Ishikawa (cell line): Measurements from ENCODE around the gene DGKA.
A peak's percentile ranks its signal among the peaks of the same experiment; 100 is the strongest.

ENCODE experiments used
- CEBPB ChIP-seq: IDR thresholded peaks from 2 replicates; pipeline ENCODE4 v1.6.1; 2012
- CREB1 ChIP-seq: IDR thresholded peaks from 2 replicates; pipeline ENCODE4 v1.6.1; 2012; ENCODE audit warnings: low read depth
- EGR1 ChIP-seq: IDR thresholded peaks from 2 replicates; pipeline ENCODE4 v1.6.1; 2012
- EP300 ChIP-seq: IDR thresholded peaks from 2 replicates; pipeline ENCODE4 v1.6.1; 2012; ENCODE audit warnings: borderline replicate concordance
- FOXM1 ChIP-seq: IDR thresholded peaks from 2 replicates; pipeline ENCODE4 v1.6.1; 2012; ENCODE audit warnings: low read depth, borderline replicate concordance
- MAX ChIP-seq: IDR thresholded peaks from 2 replicates; pipeline ENCODE4 v1.6.1; 2012
- NFIC ChIP-seq: IDR thresholded peaks from 2 replicates; pipeline ENCODE4 v1.6.1; 2012
- RAD21 ChIP-seq: IDR thresholded peaks from 2 replicates; pipeline ENCODE4 v1.6.1; 2012; ENCODE audit warnings: low read depth
- REST ChIP-seq: IDR thresholded peaks from 2 replicates; pipeline ENCODE4 v1.6.1; 2012; ENCODE audit warnings: low read depth, mild to moderate bottlenecking
- TAF1 ChIP-seq: IDR thresholded peaks from 2 replicates; pipeline ENCODE4 v1.6.1; 2012; ENCODE audit warnings: low read depth, mild to moderate bottlenecking
- TCF12 ChIP-seq: IDR thresholded peaks from 2 replicates; pipeline ENCODE4 v1.6.1; 2012; ENCODE audit warnings: low read depth
- TEAD4 ChIP-seq: IDR thresholded peaks from 2 replicates; pipeline ENCODE4 v1.6.1; 2012
- USF1 ChIP-seq: IDR thresholded peaks from 2 replicates; pipeline ENCODE4 v1.6.1; 2012
- YY1 ChIP-seq: IDR thresholded peaks from 2 replicates; pipeline ENCODE4 v1.6.1; 2012; ENCODE audit warnings: low read depth
- ZBTB7A ChIP-seq: IDR thresholded peaks from 2 replicates; pipeline ENCODE4 v1.6.1; 2012; ENCODE audit warnings: low read depth

DGKA gene

GRCh38 chr12:55940065-55940732, 9.2 kb downstream of the DGKA start:
- no peak for TF ChIP-seq FOXM1
- peak; percentile 39; the same call in 1 of the 2 replicates for TF ChIP-seq TAF1
- TF ChIP-seq ZBTB7A, result no peak
- 0 out of 2 replicates have a peak, but pooled peaks have one; percentile 41 for TF ChIP-seq YY1
- TF ChIP-seq NFIC, result peak; percentile 50
- no peak for TF ChIP-seq TEAD4
- peak; percentile 37; the same call in 1 of the 2 replicates for TF ChIP-seq EP300
- no peak for TF ChIP-seq TCF12
- TF ChIP-seq RAD21, result peak; percentile 92
- no peak for TF ChIP-seq USF1
- no peak for TF ChIP-seq EGR1
- TF ChIP-seq REST, result no peak
- no peak for TF ChIP-seq CEBPB
- no peak for TF ChIP-seq CREB1
- peak; percentile 84 for TF ChIP-seq MAX

- TF ChIP-seq REST, result no peak
These were observed 11.1 kb downstream of the DGKA start for GRCh38 chr12:55942055-55942454.

- TF ChIP-seq TAF1 (no peak), TCF12 (no peak), USF1 (no peak), REST (no peak), NFIC (no peak)
These were observed 11.7 kb downstream of the DGKA start for GRCh38 chr12:55942577-55943136.

- TF ChIP-seq RAD21, result no peak
These were observed 15.6 kb downstream of the DGKA start for GRCh38 chr12:55946553-55946952.

- TF ChIP-seq RAD21, result no peak
These were observed 24.4 kb downstream of the DGKA start for GRCh38 chr12:55955344-55955743.

- TF ChIP-seq ZBTB7A, result no peak
- TF ChIP-seq YY1, result no peak
- peak; percentile 62; the same call in 1 of the 2 replicates for TF ChIP-seq TCF12
- no peak for TF ChIP-seq FOXM1
- TF ChIP-seq TAF1, result no peak
- peak; percentile 75 for TF ChIP-seq TEAD4
- no peak for TF ChIP-seq MAX
- no peak for TF ChIP-seq CEBPB
- TF ChIP-seq EGR1, result no peak
- peak; percentile 54 for TF ChIP-seq RAD21
- no peak for TF ChIP-seq USF1
- no peak for TF ChIP-seq CREB1
- peak; percentile 42; the same call in 1 of the 2 replicates for TF ChIP-seq EP300
- TF ChIP-seq NFIC, result peak; percentile 78
- no peak for TF ChIP-seq REST
These were observed 25.0 kb downstream of the DGKA start for GRCh38 chr12:55955800-55956508.
